ENCODE data around the gene PPP2R5C.

PPP2R5C gene

DNA sequence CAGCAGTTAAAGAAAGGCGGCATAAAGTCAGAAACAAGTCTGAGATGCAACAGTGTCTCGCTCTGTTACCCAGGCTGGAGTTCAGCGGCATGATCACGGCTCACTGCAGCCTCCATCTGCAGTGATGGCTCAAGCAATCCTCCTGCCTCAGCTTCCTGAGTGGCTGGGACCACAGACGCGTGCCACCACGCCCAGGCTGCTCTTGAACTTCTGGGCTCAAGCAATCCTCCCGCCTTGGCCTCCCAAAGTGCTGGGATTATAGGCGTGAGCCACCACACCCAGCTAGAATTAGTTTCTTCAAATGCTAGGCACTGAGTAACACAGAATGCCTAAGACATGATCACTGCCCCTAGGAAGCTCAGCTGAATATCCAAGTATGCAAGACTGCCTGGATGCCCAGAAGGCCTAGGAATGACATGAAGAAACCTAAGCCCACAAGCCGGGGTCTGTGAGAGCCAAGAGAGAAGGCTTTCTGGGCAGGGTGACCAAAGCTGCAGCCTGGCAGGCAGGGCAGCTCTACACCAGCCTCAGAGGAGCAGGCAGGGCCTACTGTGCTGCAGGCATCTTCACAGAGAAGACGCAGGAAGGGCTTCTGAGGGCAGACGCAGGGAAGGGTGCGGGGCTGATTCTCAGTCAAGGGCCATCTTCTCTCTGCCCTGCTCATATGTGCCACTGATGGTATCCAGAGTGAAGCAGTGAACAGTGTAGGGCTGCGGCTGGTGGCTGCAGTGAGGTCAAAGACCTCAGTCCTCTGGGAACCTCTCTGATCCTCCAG lies 4.3 kb upstream of the PPP2R5C start:
- no peak for DNase-seq

DNA sequence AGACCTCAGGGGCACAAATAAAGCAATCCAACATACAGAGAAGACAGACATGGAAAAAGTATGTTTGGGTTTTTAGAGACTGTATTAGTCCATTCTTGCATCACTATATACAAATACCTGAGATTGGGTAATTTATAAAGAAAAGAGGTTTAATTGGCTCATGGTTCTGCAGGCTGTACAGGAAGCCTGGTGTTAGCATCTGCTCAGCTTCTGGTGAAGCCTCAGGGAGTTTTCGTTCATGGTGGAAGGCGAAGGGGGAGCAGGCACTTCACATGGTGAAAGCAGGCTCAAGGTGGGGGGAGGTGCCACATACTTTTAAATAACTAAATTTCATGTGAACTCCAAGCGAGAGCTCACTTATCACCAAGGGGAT lies 3.7 kb upstream of the PPP2R5C start:
- DNase-seq: no peak

DNA sequence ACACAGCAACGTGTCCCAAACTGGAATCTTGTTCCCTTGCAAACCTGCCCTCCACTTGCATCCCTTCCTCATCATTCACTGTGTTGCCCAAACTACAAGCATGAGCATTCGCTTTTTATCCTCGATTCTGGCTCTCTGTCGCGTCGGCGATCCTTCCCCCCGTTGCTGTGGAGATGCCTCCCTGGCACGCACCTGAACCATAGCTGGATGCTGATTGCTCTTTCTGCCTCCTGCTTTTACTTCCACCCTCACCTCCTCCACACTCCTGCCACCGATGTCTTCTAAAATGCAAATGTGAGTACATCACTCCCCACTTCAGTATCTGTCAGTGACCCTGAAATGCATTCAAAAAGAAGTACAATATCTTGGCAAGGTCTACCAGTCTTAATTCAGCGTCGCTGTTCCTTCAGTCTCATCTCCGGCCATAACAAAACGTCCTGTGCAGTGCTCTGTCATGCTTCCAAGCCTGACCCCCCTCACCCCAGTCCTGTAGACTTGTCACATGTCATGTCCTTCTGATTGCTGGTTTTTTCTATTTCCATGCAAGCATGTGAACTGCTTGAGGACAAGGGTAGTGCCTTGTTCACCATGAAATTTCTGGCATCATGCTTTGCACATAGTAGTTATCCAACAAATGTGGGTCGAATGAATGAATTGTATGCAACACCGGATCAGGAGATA lies 2.5 kb upstream of the PPP2R5C start:
- DNase-seq: no peak

DNA sequence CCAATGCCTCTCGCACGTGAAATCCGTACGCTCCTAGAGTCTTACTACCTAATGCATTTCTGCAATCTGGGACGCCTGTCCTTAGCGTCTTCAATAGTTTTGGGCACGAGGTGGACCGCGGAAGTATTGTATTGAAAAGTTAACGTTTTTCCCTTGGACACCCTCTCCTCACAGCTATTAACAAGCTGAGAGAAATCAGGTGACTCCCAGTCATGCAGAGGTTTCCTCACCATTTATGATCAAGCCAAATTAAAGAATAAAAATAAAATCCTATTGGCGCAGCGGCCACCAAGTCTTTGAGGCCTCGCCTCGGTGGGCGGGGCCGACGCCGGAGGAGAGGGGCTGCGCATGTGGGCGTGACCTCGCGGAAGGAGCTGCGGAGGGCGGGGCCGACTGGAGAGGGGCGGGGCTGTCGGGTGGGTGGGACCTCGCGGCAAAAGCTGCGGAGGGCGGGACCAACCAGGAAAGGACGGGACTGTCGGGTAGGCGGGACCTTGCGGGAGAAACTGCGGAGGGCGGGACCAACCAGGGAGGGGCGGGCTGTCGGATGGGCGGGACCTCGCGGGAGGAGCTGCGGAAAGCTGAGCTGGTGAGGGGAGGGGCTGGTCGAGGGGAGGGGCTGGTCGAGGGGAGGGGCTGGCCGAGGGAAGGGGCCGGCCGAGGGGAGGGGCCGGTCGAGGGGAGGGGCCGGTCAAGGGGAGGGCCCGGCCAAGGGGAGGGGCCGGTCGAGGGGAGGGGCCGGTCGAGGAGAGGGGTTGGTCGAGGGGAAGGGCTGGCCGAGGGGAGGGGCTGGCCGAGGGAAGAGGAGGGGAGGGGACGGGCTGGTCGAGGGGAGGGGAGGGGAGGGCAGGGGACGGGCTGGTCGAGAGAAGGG lies 1.1 kb upstream of the PPP2R5C start:
- peak; percentile 94 to 99 for DNase-seq

DNA sequence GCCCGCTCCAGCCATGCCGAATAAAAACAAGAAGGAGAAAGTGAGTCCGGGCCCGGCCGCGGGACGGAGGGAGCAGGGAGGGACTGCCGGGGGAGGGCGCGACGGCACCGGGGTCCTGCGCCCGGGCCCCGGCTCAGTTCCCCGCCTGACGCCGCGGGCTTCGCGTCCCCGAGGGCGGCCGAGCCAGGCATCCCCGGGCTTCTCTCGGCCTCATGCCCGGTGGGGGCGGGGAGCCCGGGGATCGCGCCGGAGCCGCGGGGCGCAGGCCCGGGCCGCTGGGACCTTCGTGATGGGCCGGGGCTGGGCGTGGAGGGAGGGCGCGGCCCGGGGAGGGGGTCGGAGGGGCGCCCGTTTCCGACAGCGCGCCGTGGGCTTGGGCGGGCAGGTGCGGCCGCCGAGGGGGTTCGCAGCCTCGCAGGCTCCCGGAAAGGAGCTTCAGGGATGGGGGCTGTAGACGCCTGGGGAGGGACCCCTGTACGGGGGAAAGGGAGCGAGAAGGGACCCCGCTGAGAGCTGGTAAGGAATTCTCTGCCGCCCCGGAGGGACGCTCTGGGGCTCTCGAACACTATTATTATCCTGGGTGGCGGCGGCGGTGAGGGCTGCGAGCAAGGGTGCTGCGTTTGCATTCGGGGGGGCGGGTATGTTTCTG lies 496 bp downstream of the PPP2R5C start:
- DNase-seq: peak in 1 of 2 experiments; percentile 50

DNA sequence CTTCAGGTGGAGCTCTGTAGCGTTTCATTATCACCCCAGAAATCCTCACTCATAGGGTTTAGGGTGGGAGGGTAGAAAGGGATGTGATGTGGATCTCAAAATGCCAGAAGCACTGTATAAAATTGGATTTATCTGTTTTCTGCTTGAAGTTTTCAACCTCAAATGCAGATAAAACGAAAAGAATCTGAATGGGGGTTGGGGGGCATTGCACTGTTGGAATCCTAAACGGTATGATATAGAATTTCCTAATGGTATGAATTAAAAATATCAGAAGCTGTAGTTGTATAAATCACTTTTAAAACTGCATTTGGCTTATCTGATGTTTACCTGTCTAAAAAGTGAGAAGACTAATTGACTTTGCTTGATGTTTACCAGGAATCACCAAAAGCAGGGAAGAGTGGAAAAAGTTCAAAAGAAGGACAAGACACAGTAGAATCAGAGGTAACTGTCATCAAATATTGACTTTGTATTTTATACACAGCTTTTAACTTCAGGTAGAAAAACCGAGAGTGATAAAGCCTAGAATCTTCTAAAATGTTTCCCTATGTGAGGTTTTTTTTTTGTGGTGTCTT lies 1.1 kb downstream of the PPP2R5C start:
- no peak for DNase-seq

DNA sequence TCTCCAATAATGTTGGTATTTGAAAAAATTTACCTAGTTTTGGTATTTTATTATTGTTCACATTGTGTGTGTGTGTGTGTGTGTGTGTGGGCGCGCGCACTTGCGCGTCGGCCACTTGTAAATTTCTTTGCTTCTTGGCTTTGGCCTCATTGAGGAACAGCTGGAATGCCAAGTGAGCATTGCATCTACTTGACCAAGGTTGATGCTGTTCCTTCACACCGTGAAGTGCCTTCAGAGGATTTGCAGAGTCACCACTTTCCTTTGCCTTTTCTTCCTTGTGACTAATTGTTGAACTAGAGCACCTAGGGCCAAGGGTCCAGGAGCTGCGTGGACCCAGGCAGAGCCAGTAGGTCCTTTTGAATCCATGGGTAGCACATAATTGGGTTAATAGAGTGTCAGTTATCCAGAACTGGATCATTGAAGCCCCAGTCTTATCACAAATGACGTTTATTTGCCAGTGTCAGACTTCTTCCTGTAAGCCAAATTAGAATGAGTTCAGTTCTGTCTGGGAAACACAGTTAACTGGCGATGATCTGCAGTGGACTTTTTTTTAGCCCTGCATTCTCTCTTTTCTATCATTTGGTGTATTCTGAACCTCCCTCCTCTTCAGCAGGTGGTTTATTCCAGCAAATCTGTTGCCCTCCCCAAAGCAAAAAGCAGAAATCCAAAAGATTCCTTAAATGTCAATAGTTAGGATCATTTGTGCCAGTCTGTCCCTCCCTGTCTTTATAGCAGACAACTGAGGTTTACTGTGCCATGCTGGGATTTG lies 2.6 kb downstream of the PPP2R5C start:
- DNase-seq: no peak

DNA sequence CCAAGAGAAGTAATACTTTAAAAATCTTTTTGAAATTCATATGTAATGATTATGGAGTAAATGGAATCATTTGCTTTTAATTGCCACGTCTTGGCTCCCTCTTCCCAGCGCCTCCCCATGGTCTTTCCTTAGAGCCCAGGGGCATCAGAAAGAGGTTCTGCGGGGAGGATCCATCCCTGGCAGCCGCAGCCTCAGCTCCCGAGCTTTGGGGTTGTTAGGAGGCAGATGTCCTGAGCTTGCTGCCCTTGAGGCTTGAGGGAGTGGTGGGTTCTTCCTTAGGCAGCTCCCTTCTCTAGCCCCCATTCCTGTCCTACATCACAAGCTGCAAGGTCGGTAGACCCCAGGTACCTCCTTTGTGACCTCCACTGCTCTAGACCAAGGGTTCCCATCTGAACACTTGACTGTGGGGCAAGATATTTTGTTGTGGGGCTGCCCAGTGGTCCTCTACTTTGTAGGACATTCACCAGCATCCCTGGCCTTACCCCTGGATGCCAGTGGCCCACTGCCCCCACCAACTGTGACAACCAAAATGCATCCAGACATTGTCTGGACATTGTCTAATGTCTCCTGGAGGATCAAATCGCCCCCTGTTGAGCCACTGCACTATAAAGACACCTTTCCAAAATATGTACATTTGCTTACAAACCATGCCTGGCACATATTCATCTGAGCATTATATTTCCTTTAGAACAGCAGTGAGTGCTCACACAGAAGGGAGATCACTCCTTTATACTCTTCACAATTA lies 6.3 kb downstream of the PPP2R5C start:
- no peak for DNase-seq

DNA sequence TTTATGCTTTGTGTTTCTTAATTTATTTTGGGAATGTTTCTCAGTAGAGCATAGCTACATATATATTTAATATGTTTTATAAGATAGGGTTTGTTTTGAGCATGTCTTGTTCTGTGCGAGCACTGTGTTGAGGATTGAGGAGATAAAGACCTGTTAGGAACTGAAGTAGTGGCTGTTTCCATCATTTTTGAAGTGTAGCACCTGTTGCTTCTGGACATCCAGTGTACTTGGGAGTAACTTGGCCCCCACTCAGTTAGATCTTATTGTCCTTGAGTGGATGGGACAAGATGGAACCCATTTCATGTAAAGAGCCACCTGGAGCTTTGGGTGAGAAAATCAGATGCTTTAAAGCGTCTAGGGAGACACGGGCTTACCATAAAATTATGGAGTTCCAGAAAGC lies 8.7 kb downstream of the PPP2R5C start:
- no peak for DNase-seq

DNA sequence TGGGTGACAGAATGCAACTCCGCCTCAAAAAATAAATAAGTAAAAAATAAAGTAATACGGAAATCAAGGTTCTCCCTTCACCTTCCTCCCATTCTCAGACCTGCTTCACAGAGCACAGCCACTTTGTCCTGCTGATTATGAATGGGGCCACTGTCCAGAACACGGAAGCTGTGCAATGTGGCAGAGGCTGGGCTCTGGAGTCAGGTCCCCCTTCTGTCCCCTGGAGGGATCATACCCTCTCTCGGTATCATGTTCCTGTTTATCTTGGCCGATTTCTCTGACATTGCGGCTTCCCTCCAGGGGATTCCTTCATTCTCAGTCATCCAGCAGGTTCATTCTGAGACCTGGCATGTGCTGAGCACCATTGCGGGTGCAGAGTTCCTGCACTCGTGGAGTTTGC lies 11.3 kb downstream of the PPP2R5C start:
- DNase-seq: no peak

DNA sequence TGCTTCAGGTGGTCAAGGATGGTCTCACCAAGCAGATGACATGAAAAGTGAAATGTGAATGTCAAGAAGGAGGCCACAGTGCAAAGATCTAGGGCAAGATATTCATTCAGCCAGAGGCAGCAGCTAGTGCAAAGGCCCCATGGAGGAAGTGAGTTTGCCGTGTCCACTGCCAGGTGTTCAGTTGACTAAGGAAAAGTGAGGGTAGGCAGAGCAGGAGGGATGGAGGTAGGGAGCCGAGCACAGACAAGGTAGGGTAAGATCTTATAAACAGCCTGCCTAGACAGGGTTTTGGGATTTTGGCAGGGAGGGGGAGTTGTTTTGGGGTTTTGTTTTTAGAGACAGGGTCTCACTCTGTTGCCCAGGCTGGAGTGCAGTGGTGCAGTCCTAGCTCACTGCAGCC lies 11.9 kb downstream of the PPP2R5C start:
- DNase-seq: no peak

DNA sequence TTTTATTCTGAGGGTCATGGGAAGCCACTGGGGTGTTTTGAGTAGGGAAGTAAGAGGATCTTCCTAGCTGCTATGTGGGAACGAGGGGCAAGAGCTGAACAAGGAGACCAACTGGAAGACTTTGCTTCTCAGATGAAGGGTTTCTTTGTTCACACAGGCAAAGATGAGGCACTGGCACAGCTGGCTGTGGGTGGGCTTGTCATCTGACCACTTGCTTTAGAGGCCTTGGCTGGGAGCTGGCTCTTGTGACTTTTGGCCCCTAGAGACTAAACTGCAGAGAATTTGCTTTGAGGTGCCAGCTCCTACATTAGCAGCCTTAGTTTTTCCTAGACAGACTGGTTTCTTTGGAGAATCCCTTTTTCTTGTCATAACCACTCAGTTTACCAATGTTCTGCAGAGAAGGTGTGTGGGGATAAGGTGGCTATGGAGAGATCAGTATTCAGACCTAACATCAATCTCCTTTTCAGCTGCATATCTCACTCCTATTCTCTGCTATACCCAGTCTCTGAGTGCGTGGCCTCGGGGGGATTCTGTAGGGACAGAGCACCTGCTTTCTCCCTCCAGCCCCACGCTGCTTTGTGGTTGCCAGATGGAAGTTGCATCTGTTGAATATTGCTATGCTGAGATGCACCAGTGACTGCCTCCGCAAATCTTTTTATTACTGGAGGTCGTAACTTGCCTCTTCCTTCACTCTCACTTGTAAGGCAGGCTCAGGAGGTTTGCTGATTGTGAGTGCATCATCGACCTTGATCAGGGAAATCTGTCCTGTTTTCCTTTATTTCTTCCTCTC lies 12.7 kb downstream of the PPP2R5C start:
- no peak for DNase-seq

DNA sequence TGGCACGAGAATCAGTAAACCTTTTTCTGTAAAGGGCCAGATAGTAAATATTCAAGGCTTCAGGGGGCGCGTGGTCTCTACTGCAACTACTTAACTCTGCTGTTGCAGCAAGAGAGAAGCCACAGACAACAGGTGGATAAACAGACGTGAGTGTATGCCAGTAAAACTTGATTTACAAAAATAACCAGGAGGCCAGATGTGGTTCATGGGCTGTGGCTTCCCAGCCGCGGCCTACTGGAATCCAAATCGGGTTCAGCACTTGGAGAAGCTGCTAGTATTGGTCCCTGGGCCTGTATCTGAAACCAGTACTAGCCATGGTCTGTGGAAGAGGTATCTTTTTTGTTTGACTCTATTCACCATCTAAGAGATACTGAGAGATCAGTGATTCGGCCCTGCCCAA lies 13.3 kb downstream of the PPP2R5C start:
- DNase-seq: no peak

DNA sequence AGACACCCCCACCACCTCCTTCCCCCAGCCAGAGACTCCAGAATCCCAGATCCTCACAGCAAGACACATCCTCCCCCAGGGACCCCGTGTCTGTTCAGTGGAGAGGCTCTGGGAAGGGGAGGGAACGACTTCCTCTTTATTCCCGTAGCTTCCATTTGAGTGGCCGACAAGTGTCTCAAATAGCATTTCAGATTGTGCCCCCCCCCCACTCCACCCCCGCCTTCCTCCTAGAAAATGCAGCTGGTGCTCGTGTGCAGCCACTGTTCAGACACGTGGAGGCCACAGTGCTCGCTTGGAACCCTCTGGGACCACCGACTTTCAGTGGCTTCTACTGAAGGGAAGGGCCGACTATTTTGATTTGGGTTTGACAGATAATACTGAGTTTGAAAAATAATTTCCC lies 14.3 kb downstream of the PPP2R5C start:
- no peak for DNase-seq

DNA sequence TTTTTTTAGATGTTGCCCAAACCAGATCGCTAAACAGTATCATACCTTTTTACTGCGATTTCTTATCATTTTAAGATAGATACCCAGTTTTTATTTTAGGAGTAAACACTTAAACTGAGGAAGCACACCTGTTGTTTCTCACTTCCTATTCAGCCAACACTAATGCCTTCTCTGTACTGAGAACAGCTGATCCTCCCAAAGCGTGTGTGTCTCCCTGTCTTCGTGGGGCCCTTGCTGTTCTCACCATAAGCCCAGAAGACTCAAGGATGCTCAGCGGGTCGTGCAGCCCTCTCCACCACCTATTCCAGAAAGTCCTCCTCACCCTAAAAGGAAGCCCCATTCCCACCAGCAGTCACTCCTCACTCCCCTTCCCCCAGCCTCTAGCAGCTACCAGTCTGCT lies 14.8 kb downstream of the PPP2R5C start:
- DNase-seq: no peak

DNA sequence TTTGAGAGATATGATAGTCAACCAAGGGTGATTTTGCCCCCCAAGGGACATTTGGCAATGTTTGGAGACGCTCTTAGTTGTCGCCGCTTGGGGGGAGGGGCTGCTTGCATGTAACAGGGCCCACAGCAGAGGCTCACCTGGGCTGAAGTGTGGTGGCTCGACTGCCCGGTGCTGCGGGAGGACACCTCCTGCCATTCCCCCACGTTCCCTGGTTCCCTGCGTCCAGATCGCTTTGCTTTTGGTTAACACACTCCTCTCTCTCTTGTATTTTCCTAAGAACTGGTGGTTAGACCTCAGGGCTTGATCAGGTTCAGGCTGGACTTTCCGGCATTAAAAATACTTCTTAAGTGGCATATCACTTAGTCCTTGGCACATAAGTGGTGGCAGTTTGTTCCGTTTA lies 18.9 kb downstream of the PPP2R5C start:
- DNase-seq: no peak

DNA sequence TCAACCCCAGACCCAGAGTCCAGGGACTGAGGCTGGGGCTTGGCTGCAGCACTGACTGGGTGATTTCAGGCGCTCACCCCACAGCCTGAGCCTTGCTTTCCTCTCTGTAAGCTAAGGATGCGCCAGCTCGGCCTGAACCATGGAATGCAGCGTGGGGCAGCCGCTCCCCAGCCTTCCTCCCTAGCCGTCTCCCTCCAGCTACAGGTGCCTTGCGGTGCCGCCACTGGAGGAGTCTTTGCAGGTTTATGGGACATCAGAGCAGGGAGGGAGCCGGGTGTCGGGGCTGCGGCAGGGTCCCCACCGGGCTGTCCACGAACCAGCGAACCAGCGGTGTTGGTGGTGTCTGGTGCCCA lies 19.4 kb downstream of the PPP2R5C start:
- DNase-seq: no peak

DNA sequence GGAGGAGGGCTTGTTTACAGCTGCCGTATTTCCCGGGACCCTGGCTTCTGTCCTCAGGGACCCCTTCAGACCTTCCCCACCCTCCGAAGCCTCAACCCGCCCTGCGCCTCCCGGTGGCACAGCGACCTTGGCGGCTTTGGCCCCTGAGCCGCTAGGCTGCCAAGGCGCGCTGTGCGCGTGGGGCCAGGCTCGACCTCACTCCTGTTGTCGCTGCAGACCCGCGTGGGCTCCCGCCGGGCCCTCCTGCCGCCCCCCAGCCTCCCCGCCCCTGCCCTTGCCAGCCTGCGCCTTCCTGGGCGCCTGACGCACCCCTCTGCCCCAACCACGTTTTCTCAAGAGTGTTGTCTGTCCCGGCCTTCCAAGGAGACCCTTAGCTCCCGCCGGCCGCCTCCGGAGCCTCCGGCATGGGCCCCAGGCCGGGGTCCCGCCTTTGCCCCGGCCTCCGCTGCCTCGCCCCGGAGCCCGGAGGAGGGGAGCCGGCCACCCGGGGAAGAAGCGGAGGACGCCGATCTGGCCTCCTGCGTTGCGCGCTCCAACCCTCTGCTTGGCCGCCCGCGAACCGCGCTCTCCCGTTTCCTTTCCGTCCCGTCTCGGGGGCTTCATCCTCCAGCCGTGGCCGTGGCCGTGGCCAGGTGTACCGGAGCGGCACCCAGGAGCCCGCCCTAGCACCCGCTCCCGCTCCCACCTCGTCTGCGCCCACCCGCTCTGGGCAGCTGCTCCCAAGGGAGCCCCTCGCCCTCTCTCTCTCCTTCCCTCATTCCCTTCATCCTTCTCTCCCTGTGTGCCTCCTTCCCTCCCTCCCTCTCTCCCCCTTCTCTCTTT lies 19.9 kb downstream of the PPP2R5C start:
- DNase-seq: no peak

DNA sequence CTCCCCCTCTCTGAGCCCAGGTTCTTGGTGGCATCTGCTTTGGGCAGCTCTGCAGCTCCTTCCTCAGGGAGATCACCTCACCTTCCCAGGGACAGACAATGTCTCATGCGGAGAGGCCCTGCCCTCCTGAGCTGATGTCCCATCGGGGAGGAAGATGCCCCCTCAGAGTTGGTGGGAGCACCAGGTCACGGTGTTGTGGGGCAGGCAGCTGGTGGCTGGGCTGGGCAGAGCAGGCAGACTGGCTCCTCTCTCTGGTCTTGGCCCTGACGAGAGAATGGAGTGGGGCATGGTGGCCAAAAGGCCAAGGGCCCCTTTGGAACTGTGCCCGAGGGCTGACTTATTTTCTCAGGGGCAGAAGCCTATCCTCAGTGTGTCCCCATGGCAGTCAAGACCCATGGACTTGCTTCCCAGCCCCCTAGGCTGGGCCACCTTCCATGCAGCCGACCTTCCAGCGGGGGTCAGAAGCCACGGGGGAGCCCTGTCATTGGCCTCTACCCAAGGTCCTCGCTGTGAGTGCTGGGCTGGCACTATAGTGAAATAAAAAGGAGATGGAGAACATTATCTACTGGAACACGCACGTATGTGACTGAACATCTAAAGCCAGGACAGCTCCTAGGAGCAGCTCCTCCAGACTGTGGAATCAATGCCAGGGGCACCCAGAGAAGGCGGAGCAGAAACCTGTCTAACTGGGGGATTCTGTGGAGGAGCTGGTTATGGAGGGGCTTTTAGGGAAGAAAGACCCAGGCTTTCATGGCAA lies 21.9 kb downstream of the PPP2R5C start:
- no peak for DNase-seq
